Suprapubic skin (tissue), 4 donors: ENCODE measurements around the gene GRIN2B. TPM values are rescaled to one million over a fixed set of nuclear protein-coding genes. Genes with fewer than 3 reads are reported as not detected.

Experiments used
- DNase-seq, 2 donors: peaks; one replicate each; pipeline ENCODE4 v3.0.0-alpha.2; 2019; ENCODE audit warnings: low spot score in 2 of 2
- H3K27ac ChIP-seq: fragments of 200-600 bp; sonication (generic); one replicate; pipeline ENCODE4 v1.5.1; 2019
- H3K27me3 ChIP-seq: fragments of 200-600 bp; sonication (generic); one replicate; pipeline ENCODE4 v1.5.1; 2019
- H3K36me3 ChIP-seq: fragments of 200-600 bp; sonication (generic); one replicate; pipeline ENCODE4 v1.5.1; 2019
- H3K4me1 ChIP-seq: fragments of 200-600 bp; sonication (generic); one replicate; pipeline ENCODE4 v1.5.1; 2019
- H3K4me3 ChIP-seq: fragments of 200-600 bp; sonication (generic); one replicate; pipeline ENCODE4 v1.5.1; 2019; ENCODE audit warnings: mild to moderate bottlenecking
- H3K9me3 ChIP-seq: fragments of 200-600 bp; sonication (generic); one replicate; pipeline ENCODE4 v1.5.1; 2019
- CTCF ChIP-seq, 2 donors: fragments of 200-600 bp in 1 of 2; fragments of 450-650 bp in 1 of 2; sonication (generic) in 1 of 2; IDR thresholded peaks; one replicate each; pipeline ENCODE4 v1.5.1; 2016 to 2019; ENCODE audit warnings: antibody characterized with exemption in 2 of 2, mild to moderate bottlenecking in 1 of 2, moderate library complexity in 1 of 2
- EP300 ChIP-seq: sonication (generic); formaldehyde crosslinking; IDR thresholded peaks from one replicate; pipeline ENCODE4 v1.6.1; 2017; ENCODE audit warnings: antibody characterized with exemption
- POLR2A ChIP-seq, 2 donors: fragments of 450-650 bp; IDR thresholded peaks; one replicate each; pipeline ENCODE4 v1.6.1; 2017; ENCODE audit warnings: antibody characterized with exemption in 2 of 2, mild to moderate bottlenecking in 2 of 2, moderate library complexity in 2 of 2
- POLR2AphosphoS5 ChIP-seq, 3 donors: sonication (generic); formaldehyde crosslinking; IDR thresholded peaks; one replicate each; pipeline ENCODE4 v1.6.1; 2017; ENCODE audit warnings: antibody characterized with exemption in 3 of 3
- WGBS: methylation state at CpG from one replicate; pipeline ENCODE4 v1.1.5; 2018; 5-methylcytosine and 5-hydroxymethylcytosine counted together
- total RNA-seq, 4 donors: library from RNA; depleted of rRNA; stranded (reverse); fragments of >200 nt; gene quantifications; one replicate each; pipeline ENCODE4 v1.1.0, GENCODE V29; 2016

Gene GRIN2B
- total RNA-seq, 4 donors from 2014 or later: 0.04 to 0.26 (median 0.08) TPM; not detected in 1

- TF ChIP-seq POLR2AphosphoS5 (IDR thresholded peaks at IDR 0.05): no peak
- TF ChIP-seq CTCF (IDR thresholded peaks at IDR 0.05): no peak
- no peak for TF ChIP-seq EP300
- no peak for TF ChIP-seq POLR2A (IDR thresholded peaks at IDR 0.05)
- 56% methylated on average over 9 of the region's 9 CpGs for WGBS
- Histone ChIP-seq H3K9me3 (no peaks in the 10 kb centered on the region), H3K27ac (no peak overlapping the region), H3K36me3 (no peaks in the 10 kb centered on the region), H3K4me1 (no peaks in the 10 kb centered on the region), H3K27me3 (peaks cover 22% of the 10 kb centered on the region), H3K4me3 (no peak overlapping the region)
- no peak for DNase-seq
Measured at GRCh38 chr12:13959131-13959723, 22.2 kb downstream of the GRIN2B start.

GRCh38 chr12:13957576-13957975, 23.8 kb downstream of the GRIN2B start:
- WGBS: 81% methylated on average over 9 of the region's 9 CpGs
- no peak overlapping the region for H3K4me3 ChIP-seq
- TF ChIP-seq POLR2AphosphoS5 (IDR thresholded peaks at IDR 0.05) (no peak), POLR2A (IDR thresholded peaks at IDR 0.05) (no peak), CTCF (IDR thresholded peaks at IDR 0.05) (no peak), EP300 (no peak)

GRCh38 chr12:13956060-13956590, 25.3 kb downstream of the GRIN2B start:
- no peak for DNase-seq
- no peak overlapping the region for H3K27ac ChIP-seq
- H3K4me1 ChIP-seq: no peaks in the 10 kb centered on the region
- no peak for TF ChIP-seq EP300
- no peak for TF ChIP-seq CTCF (IDR thresholded peaks at IDR 0.05)
- TF ChIP-seq POLR2AphosphoS5 (IDR thresholded peaks at IDR 0.05): no peak
- no peak for TF ChIP-seq POLR2A (IDR thresholded peaks at IDR 0.05)
- H3K9me3 ChIP-seq: no peaks in the 10 kb centered on the region
- no peaks in the 10 kb centered on the region for H3K36me3 ChIP-seq
- WGBS: 50% methylated on average over 15 of the region's 15 CpGs
- no peak overlapping the region for H3K4me3 ChIP-seq
- peaks cover 3% of the 10 kb centered on the region for H3K27me3 ChIP-seq

More at GRCh38 chr12:13957576-13957975, 23.8 kb downstream of the GRIN2B start:
- H3K27ac ChIP-seq: no peak overlapping the region
- H3K4me1 ChIP-seq: no peaks in the 10 kb centered on the region
- no peaks in the 10 kb centered on the region for H3K36me3 ChIP-seq
- no peaks in the 10 kb centered on the region for H3K9me3 ChIP-seq
- peaks cover 12% of the 10 kb centered on the region for H3K27me3 ChIP-seq
- no peak for DNase-seq

GRCh38 chr12:13952096-13952495, 29.3 kb downstream of the GRIN2B start:
- 84% methylated on average over 7 of the region's 7 CpGs for WGBS

More at GRCh38 chr12:13952096-13952495, 29.3 kb downstream of the GRIN2B start:
- no peaks in the 10 kb centered on the region for H3K27me3 ChIP-seq
- no peaks in the 10 kb centered on the region for H3K9me3 ChIP-seq
- no peak overlapping the region for H3K27ac ChIP-seq
- TF ChIP-seq POLR2AphosphoS5 (IDR thresholded peaks at IDR 0.05): no peak
- TF ChIP-seq POLR2A (IDR thresholded peaks at IDR 0.05): no peak
- TF ChIP-seq EP300: no peak
- TF ChIP-seq CTCF (IDR thresholded peaks at IDR 0.05): no peak
- no peak for DNase-seq
- H3K4me3 ChIP-seq: no peak overlapping the region
- H3K36me3 ChIP-seq: no peaks in the 10 kb centered on the region
- no peaks in the 10 kb centered on the region for H3K4me1 ChIP-seq
